HFF-Myc (cell line): ENCODE data around the gene BORCS5.

Experiments used
- DNase-seq: peaks from one replicate; pipeline ENCODE4 v3.0.0-alpha.2; 2011; ENCODE audit warnings: low read depth; ENCODE audit errors: extremely low read depth
- H3K4me3 ChIP-seq: replicated peaks from 2 replicates; pipeline ENCODE4 v1.5.1; 2011; ENCODE audit warnings: low read depth, mild to moderate bottlenecking, control low read depth, low read length
- CTCF ChIP-seq: IDR thresholded peaks from 2 replicates; pipeline ENCODE4 v1.5.1; 2012; ENCODE audit warnings: mild to moderate bottlenecking, low read depth, low read length, control low read depth; ENCODE audit errors: missing control alignments

Gene BORCS5

GRCh38 chr12:12393171-12393570 is 36.3 kb downstream of the BORCS5 start:
- TF ChIP-seq CTCF: no peak
- no peak overlapping the region for H3K4me3 ChIP-seq
- DNase-seq: no peak

GRCh38 chr12:12396694-12397093 is 39.8 kb downstream of the BORCS5 start:
- no peak overlapping the region for H3K4me3 ChIP-seq
- TF ChIP-seq CTCF: no peak
- no peak for DNase-seq

GRCh38 chr12:12397184-12397583 is 40.3 kb downstream of the BORCS5 start:
- TF ChIP-seq CTCF: no peak
- DNase-seq: no peak
- H3K4me3 ChIP-seq: no peak overlapping the region

GRCh38 chr12:12398026-12398859 is 41.4 kb downstream of the BORCS5 start:
- no peak for TF ChIP-seq CTCF
- H3K4me3 ChIP-seq: no peak overlapping the region
- peak; percentile 37 for DNase-seq

GRCh38 chr12:12399161-12399560 is 42.3 kb downstream of the BORCS5 start:
- no peak for DNase-seq
- no peak for TF ChIP-seq CTCF
- no peak overlapping the region for H3K4me3 ChIP-seq

- TF ChIP-seq CTCF: no peak
- no peak overlapping the region for H3K4me3 ChIP-seq
- no peak for DNase-seq
Observed at GRCh38 chr12:12399776-12400305, 43.0 kb downstream of the BORCS5 start.
